ENCODE results near the gene ROR1. TPM values are rescaled to one million over a fixed set of nuclear protein-coding genes. Genes with fewer than 3 reads are reported as not detected.

ROR1 gene
- total RNA-seq, 1 experiment from 2014 or later, result 19.0 TPM

- intact Hi-C loops (cut with micrococcal nuclease; ENCODE audit: unreplicated experiment), result no loop called here
- no peaks in the 10 kb centered on the region for H4K20me1 ChIP-seq (ENCODE audit: insufficient read depth)
- no peak overlapping the region for H2AFZ ChIP-seq
- no peak for DNase-seq
- H3K79me2 ChIP-seq (ENCODE audit: low read depth), result 0 out of 2 replicates have a peak, but pooled peaks cover 22% of the 10 kb centered on the region
- POLR2A ChIA-PET (ENCODE audit: unreplicated experiment), result no interaction called here
- H3K4me2 ChIP-seq, result no peak overlapping the region
- H3K9me2 ChIP-seq (ENCODE audit: insufficient read depth), result no peaks in the 10 kb centered on the region
- no TSS peak for BruUV-seq (replicated peaks)
- TF ChIP-seq CTCF (conservative IDR thresholded peaks at IDR 0.05) (no peak), EZH2 (IDR thresholded peaks at IDR 0.05; ENCODE audit: low read depth) (no peak)
- no peak overlapping the region for H3K27ac ChIP-seq
- H3F3A ChIP-seq (ENCODE audit: insufficient read depth, low read depth), result 0 out of 2 replicates have a peak, but pooled peaks cover 5% of the 10 kb centered on the region
- H3K27me3 ChIP-seq (ENCODE audit: insufficient read depth, low read depth), result no peaks in the 10 kb centered on the region
- CTCF ChIA-PET, result interaction anchor here (0.6 kb wide), 1 partner anchor 69 kb away, joined by 5 read pairs; no protein-coding TSS in a partner anchor
- no peak overlapping the region for H3K4me3 ChIP-seq
- H3K36me3 ChIP-seq (ENCODE audit: low read depth), result no peaks in the 10 kb centered on the region
- H3K9me3 ChIP-seq (ENCODE audit: insufficient read depth, low read depth), result no peaks in the 10 kb centered on the region
- H3K4me1 ChIP-seq (replicated peaks; ENCODE audit: insufficient read depth), result peaks cover 10% of the 10 kb centered on the region; the same call in 1 of the 2 replicates
These were observed 163.7 kb downstream of the ROR1 start for GRCh38 chr1:63937461-63938022.

GRCh38 chr1:63940440-63940839 is 166.6 kb downstream of the ROR1 start:
- H3K36me3 ChIP-seq (ENCODE audit: low read depth), result 0 out of 2 replicates have a peak, but pooled peaks cover 4% of the 10 kb centered on the region
- DNase-seq, result no peak
- no peaks in the 10 kb centered on the region for H3K9me2 ChIP-seq (ENCODE audit: insufficient read depth)
- no peaks in the 10 kb centered on the region for H3K27me3 ChIP-seq (ENCODE audit: insufficient read depth, low read depth)
- intact Hi-C loops (cut with micrococcal nuclease; ENCODE audit: unreplicated experiment), result no loop called here
- H3K4me3 ChIP-seq, result no peak overlapping the region
- no peaks in the 10 kb centered on the region for H4K20me1 ChIP-seq (ENCODE audit: insufficient read depth)
- no peak overlapping the region for H3K4me2 ChIP-seq
- H2AFZ ChIP-seq, result no peak overlapping the region
- ChIA-PET POLR2A (ENCODE audit: unreplicated experiment) (no interaction called here), CTCF (no interaction called here)
- BruUV-seq (replicated peaks), result no TSS peak
- 0 out of 2 replicates have a peak, but pooled peaks cover 2% of the 10 kb centered on the region for H3F3A ChIP-seq (ENCODE audit: insufficient read depth, low read depth)
- H3K4me1 ChIP-seq (replicated peaks; ENCODE audit: insufficient read depth), result peaks cover 7% of the 10 kb centered on the region; the same call in 1 of the 2 replicates
- peaks cover 21% of the 10 kb centered on the region; the same call in 1 of the 2 replicates for H3K79me2 ChIP-seq (ENCODE audit: low read depth)
- H3K27ac ChIP-seq, result no peak overlapping the region
- H3K9me3 ChIP-seq (ENCODE audit: insufficient read depth, low read depth), result no peaks in the 10 kb centered on the region
- TF ChIP-seq EZH2 (IDR thresholded peaks at IDR 0.05; ENCODE audit: low read depth) (no peak), CTCF (conservative IDR thresholded peaks at IDR 0.05) (no peak)

- no peak overlapping the region for H3K27ac ChIP-seq
- no peak overlapping the region for H3K4me2 ChIP-seq
- 0 out of 2 replicates have a peak, but pooled peaks cover 4% of the 10 kb centered on the region for H3K36me3 ChIP-seq (ENCODE audit: low read depth)
- TF ChIP-seq CTCF (conservative IDR thresholded peaks at IDR 0.05) (no peak), EZH2 (IDR thresholded peaks at IDR 0.05; ENCODE audit: low read depth) (no peak)
- H3K4me1 ChIP-seq (replicated peaks; ENCODE audit: insufficient read depth), result 0 out of 2 replicates have a peak, but pooled peaks cover 5% of the 10 kb centered on the region
- H3K79me2 ChIP-seq (ENCODE audit: low read depth), result peaks cover 11% of the 10 kb centered on the region; the same call in 1 of the 2 replicates
- no peaks in the 10 kb centered on the region; the same call in 1 of the 2 replicates for H3F3A ChIP-seq (ENCODE audit: insufficient read depth, low read depth)
- no TSS peak for BruUV-seq (replicated peaks)
- H4K20me1 ChIP-seq (ENCODE audit: insufficient read depth), result no peaks in the 10 kb centered on the region
- H3K4me3 ChIP-seq, result no peak overlapping the region
- H3K27me3 ChIP-seq (ENCODE audit: insufficient read depth, low read depth), result no peaks in the 10 kb centered on the region
- ChIA-PET POLR2A (ENCODE audit: unreplicated experiment) (interaction anchor here (0.7 kb wide), 1 partner anchor 14 kb away, joined by 3 read pairs; no protein-coding TSS in a partner anchor), CTCF (no interaction called here)
- intact Hi-C loops (cut with micrococcal nuclease; ENCODE audit: unreplicated experiment), result no loop called here
- no peak overlapping the region for H2AFZ ChIP-seq
- no peak for DNase-seq
- no peaks in the 10 kb centered on the region for H3K9me2 ChIP-seq (ENCODE audit: insufficient read depth)
- H3K9me3 ChIP-seq (ENCODE audit: insufficient read depth, low read depth), result no peaks in the 10 kb centered on the region
These were observed 169.6 kb downstream of the ROR1 start for GRCh38 chr1:63943393-63943792.
